ENCODE results near the gene SRGAP2B.
"Not testable (repeated sequence)": the region's sequence is repeated elsewhere in the genome, so short reads cannot be mapped to it uniquely, and the experiment has no call there.

The SRGAP2B gene

GRCh38 chr1:144894454-144895201 lies 200.5 kb downstream of the SRGAP2B start:
- H3K27ac ChIP-seq: not testable (repeated sequence)

GRCh38 chr1:144893710-144894438 lies 201.3 kb downstream of the SRGAP2B start:
- H3K27ac ChIP-seq: not testable (repeated sequence)

DNA sequence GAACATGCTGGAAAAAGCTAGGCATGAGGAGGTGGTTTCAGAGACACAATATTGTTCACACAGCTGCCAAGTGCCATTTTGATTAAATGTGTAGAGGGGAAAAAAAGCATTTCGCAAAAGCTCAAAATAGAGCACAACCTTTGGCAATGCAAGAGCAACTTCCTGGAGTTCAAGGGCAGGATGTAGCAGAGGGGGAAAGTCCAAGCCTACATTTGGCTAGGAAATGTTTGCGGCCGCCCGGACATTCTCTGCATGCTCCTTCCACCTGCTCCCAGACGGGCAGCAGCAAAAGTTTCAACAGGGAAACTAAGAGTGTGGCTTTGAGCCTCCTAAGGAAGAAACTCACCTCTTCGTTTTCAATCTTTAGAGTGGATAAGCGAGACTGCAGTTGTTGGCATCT lies 202.1 kb downstream of the SRGAP2B start:
- H3K27ac ChIP-seq: not testable (repeated sequence)

GRCh38 chr1:144889450-144890115 lies 205.5 kb downstream of the SRGAP2B start:
- H3K27ac ChIP-seq: not testable (repeated sequence)

DNA sequence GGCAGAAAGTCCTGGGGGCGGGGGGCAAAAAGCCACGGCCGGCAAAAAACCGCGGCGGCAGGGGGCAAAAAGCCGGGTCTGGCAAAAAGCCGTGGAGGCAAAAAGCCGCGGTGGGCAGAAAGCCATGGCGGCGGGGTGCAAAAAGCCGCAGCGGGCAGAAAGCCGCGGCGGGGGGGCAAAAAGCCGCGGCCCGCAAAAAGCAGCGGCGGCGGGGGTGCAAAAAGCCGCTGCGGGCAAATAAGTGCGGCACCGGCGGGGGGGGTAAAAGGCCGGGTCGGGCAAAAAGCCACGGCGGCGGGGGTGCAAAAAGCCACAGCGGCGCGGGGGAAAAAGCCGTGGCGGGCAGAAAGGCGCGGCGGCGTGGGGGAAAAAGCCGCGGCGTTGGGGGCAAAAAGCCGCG lies 212.1 kb downstream of the SRGAP2B start:
- not testable (repeated sequence) for H3K27ac ChIP-seq

DNA sequence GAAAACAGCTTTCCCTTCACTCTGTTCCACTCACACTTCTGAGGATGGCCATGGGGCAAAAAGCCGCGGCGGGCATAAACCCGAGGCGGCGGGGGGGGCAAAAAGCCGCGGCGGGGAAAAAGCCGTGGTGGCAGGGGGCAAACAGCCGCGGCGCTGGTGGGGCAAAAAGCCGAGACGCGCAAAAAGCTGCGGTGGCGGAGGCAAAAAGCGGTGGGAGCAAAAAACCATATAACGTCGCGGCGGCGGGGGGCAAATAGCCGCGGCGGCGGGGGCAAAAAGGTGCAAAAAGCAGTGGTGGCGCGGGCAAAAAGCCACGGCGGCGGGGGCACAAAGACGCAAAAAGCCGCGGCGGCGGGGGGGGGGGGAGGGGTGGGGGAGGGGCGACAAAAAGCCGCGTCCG lies 212.8 kb downstream of the SRGAP2B start:
- H3K27ac ChIP-seq: not testable (repeated sequence)

DNA sequence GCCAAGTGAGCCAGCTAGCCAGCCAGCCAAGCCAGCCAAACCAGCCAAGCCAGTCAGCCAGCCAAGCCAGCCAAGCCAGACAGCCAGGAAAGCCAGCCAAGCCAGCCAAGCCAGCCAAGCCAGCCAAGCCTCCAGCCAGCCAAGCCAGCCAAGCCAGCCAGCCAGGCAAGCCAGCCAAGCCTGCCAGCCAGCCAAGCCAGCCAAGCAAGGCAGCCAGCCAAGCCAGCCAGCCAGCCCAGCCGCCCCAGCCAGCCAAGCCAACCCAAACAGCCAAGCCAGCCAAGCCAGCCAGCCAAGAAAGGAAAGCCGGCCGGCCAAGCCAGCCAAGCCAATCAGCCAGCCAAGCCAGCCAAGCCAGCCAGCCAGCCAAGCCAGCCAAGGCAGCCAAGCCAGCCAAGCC lies 236.5 kb downstream of the SRGAP2B start:
- not testable (repeated sequence) for H3K27ac ChIP-seq
